PFSK-1 (cell line): ENCODE data around the gene GAREM1.

Source experiments
- POLR2AphosphoS5 ChIP-seq: IDR thresholded peaks from 2 replicates; pipeline ENCODE4 v1.6.1; 2012; ENCODE audit warnings: low read depth, mild to moderate bottlenecking, control low read depth, low read length, moderate library complexity
- REST ChIP-seq, 2 experiments: IDR thresholded peaks; 2 replicates each; pipeline versions ENCODE4 v1.6.1 to v1.8.0; 2011 to 2012; ENCODE audit warnings: low read depth in 2 of 2, low read length in 2 of 2, control low read depth in 1 of 2, inconsistent platforms in 1 of 2, mild to moderate bottlenecking in 1 of 2, moderate library complexity in 1 of 2; ENCODE audit not compliant: insufficient read depth in 1 of 2
- SIN3A ChIP-seq: IDR thresholded peaks from 2 replicates; pipeline ENCODE4 v1.6.1; 2012; ENCODE audit warnings: mild to moderate bottlenecking, low read length, moderate library complexity, borderline replicate concordance; ENCODE audit not compliant: insufficient read depth
- TAF1 ChIP-seq: IDR thresholded peaks from 2 replicates; pipeline ENCODE4 v1.6.1; 2012; ENCODE audit warnings: low read length, control low read depth, borderline replicate concordance; ENCODE audit not compliant: insufficient read depth

GRCh38 chr18:32431753-32432152 lies 38.9 kb downstream of the GAREM1 start:
- no peak for TF ChIP-seq POLR2AphosphoS5
- TF ChIP-seq REST (IDR thresholded peaks at IDR 0.05; ENCODE audit: insufficient read depth in 1 of 2, low read depth in 2 of 2, low read length in 2 of 2): no peak
- TF ChIP-seq TAF1: no peak
- TF ChIP-seq SIN3A: no peak
